GM10266 (cell line): ENCODE data around the gene PERM1.
"Not testable (repeated sequence)": the region's sequence is repeated elsewhere in the genome, so short reads cannot be mapped to it uniquely, and the experiment has no call there.

Source experiments
- DNase-seq: peaks from one replicate; pipeline ENCODE4 v3.0.0; 2012; ENCODE audit errors: extremely low spot score
- TF ChIP-seq, protein P1 (sequence below): IDR thresholded peaks from 2 replicates; pipeline ENCODE4 v1.5.1; 2012; ENCODE audit warnings: mild to moderate bottlenecking, low read depth; ENCODE audit not compliant: control insufficient read depth, insufficient read depth; ENCODE audit errors: missing control alignments

Gene PERM1

DNA sequence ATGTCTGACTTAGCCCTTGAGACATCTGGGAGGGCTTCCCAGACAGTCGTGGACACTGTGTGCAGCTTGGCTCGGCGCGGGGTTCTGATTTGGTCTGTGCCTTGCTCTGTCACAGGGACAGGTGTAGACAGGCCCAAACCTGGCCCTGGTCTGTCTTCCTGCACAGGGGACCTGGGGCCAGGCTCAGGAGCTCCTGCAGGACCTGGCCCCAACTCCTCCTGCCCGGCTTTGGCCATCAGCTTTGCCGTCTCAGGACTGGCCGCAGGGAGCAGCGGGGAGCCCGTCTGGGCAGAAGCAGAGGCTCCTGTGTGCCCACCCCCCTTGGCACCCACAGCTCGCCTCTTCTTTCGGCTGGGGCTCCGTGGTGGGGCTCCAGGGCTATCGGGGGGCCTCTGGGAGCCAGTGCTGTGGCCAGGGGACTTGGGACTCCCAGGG, 1.7 kb downstream of the PERM1 start:
- TF ChIP-seq, protein P1, sequence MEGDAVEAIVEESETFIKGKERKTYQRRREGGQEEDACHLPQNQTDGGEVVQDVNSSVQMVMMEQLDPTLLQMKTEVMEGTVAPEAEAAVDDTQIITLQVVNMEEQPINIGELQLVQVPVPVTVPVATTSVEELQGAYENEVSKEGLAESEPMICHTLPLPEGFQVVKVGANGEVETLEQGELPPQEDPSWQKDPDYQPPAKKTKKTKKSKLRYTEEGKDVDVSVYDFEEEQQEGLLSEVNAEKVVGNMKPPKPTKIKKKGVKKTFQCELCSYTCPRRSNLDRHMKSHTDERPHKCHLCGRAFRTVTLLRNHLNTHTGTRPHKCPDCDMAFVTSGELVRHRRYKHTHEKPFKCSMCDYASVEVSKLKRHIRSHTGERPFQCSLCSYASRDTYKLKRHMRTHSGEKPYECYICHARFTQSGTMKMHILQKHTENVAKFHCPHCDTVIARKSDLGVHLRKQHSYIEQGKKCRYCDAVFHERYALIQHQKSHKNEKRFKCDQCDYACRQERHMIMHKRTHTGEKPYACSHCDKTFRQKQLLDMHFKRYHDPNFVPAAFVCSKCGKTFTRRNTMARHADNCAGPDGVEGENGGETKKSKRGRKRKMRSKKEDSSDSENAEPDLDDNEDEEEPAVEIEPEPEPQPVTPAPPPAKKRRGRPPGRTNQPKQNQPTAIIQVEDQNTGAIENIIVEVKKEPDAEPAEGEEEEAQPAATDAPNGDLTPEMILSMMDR, result no peak
- no peak for DNase-seq

DNA sequence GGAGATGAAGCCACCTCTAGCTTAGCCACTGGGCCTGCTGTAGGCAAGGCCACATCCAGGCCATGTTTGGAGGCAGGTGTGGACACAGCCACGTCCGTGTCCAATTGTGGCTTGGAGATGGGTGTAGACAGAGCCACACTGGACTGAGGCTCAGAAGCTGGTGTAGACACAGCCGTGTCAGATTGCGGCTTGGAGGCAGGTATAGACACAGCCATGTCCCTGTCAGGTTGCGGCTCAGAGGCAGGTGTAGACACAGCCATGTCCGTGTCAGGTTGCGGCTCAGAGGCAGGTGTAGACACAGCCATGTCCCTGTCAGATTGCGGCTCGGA, 2.2 kb downstream of the PERM1 start:
- no peak for DNase-seq
- TF ChIP-seq, protein P1, result no peak

DNA sequence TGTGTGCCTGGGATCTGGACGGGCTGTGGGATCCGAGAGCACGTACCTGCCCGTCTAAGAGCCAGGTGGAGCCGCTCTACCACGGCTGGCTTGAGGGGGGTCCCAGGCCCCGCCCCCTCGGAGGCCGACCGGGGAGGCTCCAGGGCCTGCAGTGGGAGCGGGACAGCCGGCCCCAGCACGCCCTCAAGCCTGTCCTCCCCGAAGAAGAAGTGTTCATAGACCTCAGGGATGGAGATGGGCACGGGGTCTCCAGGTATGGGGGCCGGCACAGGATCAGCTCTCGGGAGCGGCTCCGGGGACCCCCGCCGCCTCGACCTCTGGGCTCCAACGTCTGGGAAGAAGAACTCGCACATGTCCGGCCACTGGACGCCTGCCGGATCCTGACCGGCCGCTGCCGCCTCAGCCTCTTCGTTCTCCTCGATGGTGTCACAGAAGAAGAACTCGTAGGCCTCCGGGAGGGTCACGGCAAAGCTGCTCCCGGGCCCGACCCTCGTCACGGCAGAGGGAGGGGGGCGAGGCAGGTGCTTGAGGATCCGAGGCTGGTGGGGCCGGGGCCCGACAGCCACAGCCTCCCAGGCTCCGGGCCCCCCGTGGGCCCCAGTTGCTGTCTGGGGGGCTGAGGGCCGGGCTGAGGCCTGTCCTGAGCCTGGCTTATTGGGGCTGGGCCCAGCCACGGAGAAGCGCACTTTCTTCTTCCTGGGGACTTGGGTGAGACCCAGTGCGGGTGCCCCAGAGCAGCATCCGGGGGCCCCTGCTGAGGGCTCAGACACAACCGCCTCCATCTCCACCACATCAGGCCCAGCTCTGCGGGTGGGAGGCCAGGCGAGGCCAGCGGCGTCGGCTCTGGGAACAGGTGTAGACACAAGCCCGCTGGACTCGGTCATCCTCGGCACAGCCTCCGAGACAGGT, 2.8 kb downstream of the PERM1 start:
- no peak for DNase-seq
- TF ChIP-seq, protein P1, result no peak

DNA sequence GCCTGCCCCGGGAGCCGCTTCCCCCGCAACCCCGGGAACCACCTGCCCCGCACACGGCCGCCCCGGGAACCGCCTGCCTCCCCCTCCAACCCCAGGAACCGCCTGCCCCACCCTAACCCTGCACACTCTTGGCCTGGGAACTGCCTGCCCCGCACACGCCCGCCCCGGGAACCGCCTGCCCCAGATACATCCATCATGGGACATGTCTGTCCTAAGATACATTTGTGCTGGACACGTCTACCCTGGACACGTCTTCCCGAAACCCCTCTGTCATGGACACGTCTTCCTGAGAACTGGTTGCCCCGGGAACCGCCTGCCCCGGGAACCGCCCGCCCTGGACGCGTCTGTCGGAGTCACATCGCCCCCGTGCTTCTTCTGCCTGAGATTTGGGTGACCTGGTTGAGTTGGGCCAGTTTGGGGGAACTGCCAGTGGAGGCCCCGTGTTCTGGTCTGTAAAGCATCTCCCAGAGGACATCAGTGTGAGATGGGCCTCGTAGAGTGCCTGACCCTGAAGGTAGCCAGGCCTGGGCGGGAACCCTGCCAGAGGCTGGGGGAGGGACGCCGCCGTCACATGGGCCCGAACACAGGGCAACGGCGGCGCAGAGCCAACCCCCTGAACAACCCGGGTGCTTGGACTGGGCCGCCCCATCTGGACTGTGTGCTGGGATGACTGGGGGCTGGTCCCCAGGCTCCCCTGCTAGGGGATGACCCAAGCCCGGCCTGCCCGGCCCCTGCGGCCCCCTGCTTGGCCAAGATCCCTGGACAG, 3.6 kb downstream of the PERM1 start:
- TF ChIP-seq, protein P1, result no peak
- DNase-seq, result no peak

DNA sequence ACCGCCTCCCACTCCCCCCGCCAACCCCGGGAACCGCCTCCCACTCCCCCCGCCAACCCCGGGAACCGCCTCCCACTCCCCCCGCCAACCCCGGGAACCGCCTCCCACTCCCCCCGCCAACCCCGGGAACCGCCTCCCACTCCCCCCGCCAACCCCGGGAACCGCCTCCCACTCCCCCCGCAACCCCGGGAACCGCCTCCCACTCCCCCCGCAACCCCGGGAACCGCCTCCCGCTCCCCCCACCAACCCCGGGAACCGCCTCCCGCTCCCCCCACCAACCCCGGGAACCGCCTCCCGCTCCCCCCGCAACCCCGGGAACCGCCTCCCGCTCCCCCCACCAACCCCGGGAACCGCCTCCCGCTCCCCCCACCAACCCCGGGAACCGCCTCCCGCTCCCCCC, 5.1 kb downstream of the PERM1 start:
- DNase-seq, result not testable (repeated sequence)

DNA sequence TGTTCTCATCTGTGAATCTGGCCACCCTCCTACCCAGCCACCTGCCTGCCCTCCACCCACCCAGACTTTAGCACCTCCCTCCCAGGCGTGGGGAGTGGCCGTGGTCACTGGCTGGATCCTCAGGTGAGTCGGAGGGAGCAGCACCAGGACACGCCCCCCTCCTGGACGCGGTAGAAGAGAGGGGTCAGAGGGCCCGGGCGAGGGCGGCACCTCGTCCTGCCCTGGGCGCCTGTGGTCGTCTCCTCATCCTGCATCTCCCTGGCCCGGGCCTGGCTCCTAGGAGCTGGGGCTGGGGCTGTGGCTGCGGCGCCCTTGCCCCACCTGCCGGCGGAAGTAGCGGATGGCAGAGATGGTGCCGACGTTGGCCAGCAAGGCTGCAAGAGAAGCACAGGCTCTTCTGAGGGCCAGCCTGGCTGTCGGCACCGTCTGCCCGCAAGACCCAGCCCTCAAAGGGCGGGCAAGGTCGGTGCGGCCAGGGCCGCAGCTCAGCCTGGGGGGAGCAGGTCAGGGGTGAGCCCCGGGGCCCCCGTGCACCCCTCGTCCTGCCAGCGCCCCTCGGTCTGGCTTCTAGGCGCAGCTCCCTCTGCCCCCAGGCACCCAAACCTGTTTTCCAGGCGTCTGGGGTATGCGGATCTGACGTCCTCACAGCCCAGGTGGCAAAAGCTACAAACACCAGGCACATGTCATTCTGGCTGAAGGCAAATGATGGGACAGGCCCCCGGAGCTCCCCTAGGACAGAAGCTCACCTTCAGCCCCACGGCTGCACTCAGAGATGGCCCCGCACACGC, 5.8 kb downstream of the PERM1 start:
- TF ChIP-seq, protein P1, result peak; percentile 45
- DNase-seq, result peak; percentile 82

DNA sequence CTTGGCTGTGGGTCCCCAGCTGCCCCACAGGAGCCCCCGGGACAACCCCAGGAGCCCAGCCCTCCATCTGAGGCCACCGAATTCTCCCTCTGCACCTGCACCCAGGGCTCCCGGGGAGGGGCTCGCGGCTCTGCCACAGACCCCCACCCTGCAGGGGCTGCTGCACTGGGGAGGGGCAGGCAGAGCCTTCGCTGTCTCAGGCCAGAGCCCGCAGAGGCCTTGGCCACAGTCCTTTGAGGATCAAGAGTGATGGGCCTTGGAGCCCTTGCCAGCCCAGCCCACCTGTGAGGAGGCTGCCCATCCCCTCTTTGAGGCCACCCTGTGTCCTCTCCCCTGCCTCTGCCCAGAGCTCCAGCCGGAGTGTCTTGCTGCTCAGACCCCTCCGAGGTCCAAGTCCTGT, 6.5 kb downstream of the PERM1 start:
- DNase-seq, result no peak
- TF ChIP-seq, protein P1, result no peak
